ENCODE measurements around the gene WASHC2A. TPM values are rescaled to one million over a fixed set of nuclear protein-coding genes. Genes with fewer than 3 reads are reported as not detected.
"Not testable (repeated sequence)": the region's sequence is repeated elsewhere in the genome, so short reads cannot be mapped to it uniquely, and the experiment has no call there.

The WASHC2A gene
- total and polyA plus RNA-seq, 2 donors (not counting 1 experiment from before 2014, with no cell fraction given), result 21.2 to 66.5 TPM

DNA sequence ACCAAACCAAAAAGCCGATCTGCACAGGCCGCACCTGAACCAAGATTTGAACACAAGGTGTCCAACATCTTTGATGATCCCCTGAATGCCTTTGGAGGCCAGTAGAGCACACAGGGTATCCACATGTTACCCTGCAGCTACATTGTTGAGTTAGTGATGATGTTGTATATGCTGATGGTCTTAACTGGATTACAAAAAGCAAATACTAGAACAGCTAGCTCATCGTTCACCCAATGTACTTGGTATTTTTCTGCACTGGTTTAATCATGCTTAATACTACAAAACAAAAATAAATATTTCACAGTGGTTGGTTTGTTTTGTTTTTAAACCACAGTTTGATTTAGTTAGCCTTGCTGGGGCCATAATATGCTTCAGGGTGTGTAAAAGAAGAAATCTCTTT lies 65.1 kb downstream of the WASHC2A start:
- H3K4me3 ChIP-seq (ENCODE audit: control extremely low read depth in 1 of 5, extremely low read depth in 1 of 5, insufficient read depth in 1 of 5, low read depth in 2 of 5, low read length in 4 of 5); H3K27me3 Mint-ChIP-seq; H3K27me3 ChIP-seq (replicated peaks in 1 of 4; ENCODE audit: control extremely low read depth in 1 of 4, control insufficient read depth in 3 of 4, insufficient read depth in 4 of 4, low read length in 3 of 4); DNase-seq; POLR2A ChIA-PET; H3K4me1 Mint-ChIP-seq; H3K27ac Mint-ChIP-seq; intact Hi-C loops (cut with micrococcal nuclease); ATAC-seq (ENCODE audit: low read depth); H3K4me1 ChIP-seq (ENCODE audit: control insufficient read depth in 2 of 2, insufficient read depth in 2 of 2, low read length in 2 of 2); H3K4me2 ChIP-seq (replicated peaks; ENCODE audit: low read depth, low read length, poor library complexity, severe bottlenecking); H3K27ac ChIP-seq (ENCODE audit: low read length in 2 of 2); H3K4me3 Mint-ChIP-seq; H3K79me2 ChIP-seq (ENCODE audit: control insufficient read depth, insufficient read depth, low read length); H4K20me1 ChIP-seq (ENCODE audit: control insufficient read depth, insufficient read depth, low read length, poor library complexity, severe bottlenecking); H2AFZ ChIP-seq (ENCODE audit: insufficient read depth, low read depth, low read length, poor library complexity, severe bottlenecking); H3K9ac ChIP-seq (ENCODE audit: low read length); H3K9me3 ChIP-seq (ENCODE audit: control extremely low read depth in 1 of 3, control insufficient read depth in 2 of 3, insufficient read depth in 1 of 3, low read length in 2 of 3); CTCF ChIA-PET; H3K9me3 Mint-ChIP-seq (ENCODE audit: insufficient read depth): not testable (repeated sequence)
- peaks cover 1 to 18% of the 10 kb centered on the region in 2 experiments for H3K36me3 ChIP-seq (replicated peaks in 1 of 2; ENCODE audit: control extremely low read depth in 1 of 2, control insufficient read depth in 1 of 2, extremely low read depth in 1 of 2, insufficient read depth in 2 of 2, low read length in 1 of 2)
- no CpG with 5 or more reads among the region's 3 CpGs for WGBS (ENCODE audit: insufficient coverage)

DNA sequence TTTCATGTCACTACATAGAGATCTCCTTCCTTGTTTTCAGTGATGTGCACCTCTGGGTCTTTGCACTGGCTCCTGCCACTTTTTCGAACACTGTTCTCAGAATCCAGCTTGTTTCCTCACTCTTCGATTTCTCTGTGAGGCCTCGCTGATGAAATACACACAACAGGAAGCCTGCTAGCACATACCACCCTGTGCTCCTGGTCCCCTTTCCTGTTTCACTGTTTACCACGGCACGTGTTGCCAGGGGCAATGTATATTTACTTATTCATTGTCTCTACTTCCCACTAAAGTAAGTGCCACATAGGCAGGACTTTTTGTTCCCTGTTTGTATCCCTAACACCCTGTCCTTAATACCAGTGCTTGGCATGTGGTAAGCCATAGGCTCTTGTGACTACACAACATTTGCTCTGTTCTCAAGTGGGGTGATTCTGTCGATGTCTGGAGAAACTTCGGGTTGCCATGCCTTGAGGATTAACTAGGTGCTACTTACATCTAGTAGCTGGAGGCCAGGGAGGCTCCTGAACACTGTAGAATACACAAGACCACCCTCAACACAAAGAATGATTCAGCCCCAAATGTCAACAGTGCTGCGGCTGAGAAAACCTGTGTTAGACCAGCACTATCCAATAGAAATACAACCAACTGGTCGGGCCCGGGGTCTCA lies 75.9 kb downstream of the WASHC2A start:
- H3K27me3 Mint-ChIP-seq; H3K9me3 Mint-ChIP-seq (ENCODE audit: insufficient read depth); intact Hi-C loops (cut with micrococcal nuclease); H4K20me1 ChIP-seq (ENCODE audit: control insufficient read depth, insufficient read depth, low read length, poor library complexity, severe bottlenecking); H3K4me3 ChIP-seq (ENCODE audit: control extremely low read depth in 1 of 5, extremely low read depth in 1 of 5, insufficient read depth in 1 of 5, low read depth in 2 of 5, low read length in 4 of 5); H3K4me1 ChIP-seq (ENCODE audit: control insufficient read depth in 2 of 2, insufficient read depth in 2 of 2, low read length in 2 of 2); POLR2A ChIA-PET; H3K4me3 Mint-ChIP-seq; H3K79me2 ChIP-seq (ENCODE audit: control insufficient read depth, insufficient read depth, low read length); H3K4me1 Mint-ChIP-seq; H3K9ac ChIP-seq (ENCODE audit: low read length); H3K36me3 ChIP-seq (replicated peaks in 1 of 2; ENCODE audit: control extremely low read depth in 1 of 2, control insufficient read depth in 1 of 2, extremely low read depth in 1 of 2, insufficient read depth in 2 of 2, low read length in 1 of 2); H3K4me2 ChIP-seq (replicated peaks; ENCODE audit: low read depth, low read length, poor library complexity, severe bottlenecking); CTCF ChIA-PET; H3K27ac ChIP-seq (ENCODE audit: low read length in 2 of 2); H3K27ac Mint-ChIP-seq; ATAC-seq (ENCODE audit: low read depth); H2AFZ ChIP-seq (ENCODE audit: insufficient read depth, low read depth, low read length, poor library complexity, severe bottlenecking); H3K9me3 ChIP-seq (ENCODE audit: control extremely low read depth in 1 of 3, control insufficient read depth in 2 of 3, insufficient read depth in 1 of 3, low read length in 2 of 3); DNase-seq; H3K27me3 ChIP-seq (replicated peaks in 1 of 4; ENCODE audit: control extremely low read depth in 1 of 4, control insufficient read depth in 3 of 4, insufficient read depth in 4 of 4, low read length in 3 of 4): not testable (repeated sequence)
- WGBS (ENCODE audit: insufficient coverage), result 80% methylated on average over 1 of the region's 10 CpGs

DNA sequence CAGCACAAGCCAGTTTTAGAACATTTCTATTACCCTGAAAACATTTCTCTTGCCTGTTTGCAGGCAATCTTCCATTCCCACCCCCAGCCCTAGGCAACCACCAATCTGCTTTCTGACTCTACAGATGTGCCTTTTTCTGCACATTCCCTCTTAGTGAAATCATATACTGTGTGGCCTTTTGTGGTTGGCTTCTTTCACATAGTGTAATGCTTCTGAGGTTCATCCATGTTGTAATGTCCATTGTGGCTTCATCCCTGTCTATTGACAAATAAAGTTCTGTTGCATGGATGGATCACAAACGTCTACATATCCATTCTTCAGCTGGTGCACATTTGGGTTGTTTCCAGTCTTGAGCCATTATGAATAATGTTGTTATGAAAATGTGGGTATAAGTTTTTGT lies 77.8 kb downstream of the WASHC2A start:
- POLR2A ChIA-PET; H3K4me2 ChIP-seq (replicated peaks; ENCODE audit: low read depth, low read length, poor library complexity, severe bottlenecking); ATAC-seq (ENCODE audit: low read depth); H3K79me2 ChIP-seq (ENCODE audit: control insufficient read depth, insufficient read depth, low read length); H3K4me1 ChIP-seq (ENCODE audit: control insufficient read depth in 2 of 2, insufficient read depth in 2 of 2, low read length in 2 of 2); H3K9ac ChIP-seq (ENCODE audit: low read length); H3K27me3 ChIP-seq (replicated peaks in 1 of 4; ENCODE audit: control extremely low read depth in 1 of 4, control insufficient read depth in 3 of 4, insufficient read depth in 4 of 4, low read length in 3 of 4); H3K27me3 Mint-ChIP-seq; H4K20me1 ChIP-seq (ENCODE audit: control insufficient read depth, insufficient read depth, low read length, poor library complexity, severe bottlenecking); H3K4me3 Mint-ChIP-seq; H3K9me3 Mint-ChIP-seq (ENCODE audit: insufficient read depth); H3K27ac Mint-ChIP-seq; H3K36me3 ChIP-seq (replicated peaks in 1 of 2; ENCODE audit: control extremely low read depth in 1 of 2, control insufficient read depth in 1 of 2, extremely low read depth in 1 of 2, insufficient read depth in 2 of 2, low read length in 1 of 2); H3K4me3 ChIP-seq (ENCODE audit: control extremely low read depth in 1 of 5, extremely low read depth in 1 of 5, insufficient read depth in 1 of 5, low read depth in 2 of 5, low read length in 4 of 5); intact Hi-C loops (cut with micrococcal nuclease); H3K4me1 Mint-ChIP-seq; H3K27ac ChIP-seq (ENCODE audit: low read length in 2 of 2); CTCF ChIA-PET; H2AFZ ChIP-seq (ENCODE audit: insufficient read depth, low read depth, low read length, poor library complexity, severe bottlenecking); H3K9me3 ChIP-seq (ENCODE audit: control extremely low read depth in 1 of 3, control insufficient read depth in 2 of 3, insufficient read depth in 1 of 3, low read length in 2 of 3); DNase-seq: not testable (repeated sequence)
- WGBS (ENCODE audit: insufficient coverage), result no CpG with 5 or more reads among the region's 1 CpG

All from B cell (primary cell).